Breast epithelium (tissue), 3 donors: ENCODE measurements around the gene CLPSL1.

Experiments used
- CTCF ChIP-seq, 3 donors: fragments of 450-650 bp; IDR thresholded peaks; one replicate each; pipeline ENCODE4 v1.5.1; 2016 to 2017; ENCODE audit warnings: antibody characterized with exemption in 3 of 3, mild to moderate bottlenecking in 3 of 3, moderate library complexity in 3 of 3
- POLR2A ChIP-seq: fragments of 450-650 bp; IDR thresholded peaks from one replicate; pipeline ENCODE4 v1.6.1; 2016; ENCODE audit warnings: antibody characterized with exemption, mild to moderate bottlenecking, moderate library complexity

- TF ChIP-seq CTCF (IDR thresholded peaks at IDR 0.05) (no peak), POLR2A (no peak)
These were observed 14.7 kb downstream of the CLPSL1 start for GRCh38 chr6:35795453-35796071.
